Breast epithelium (tissue), 4 donors: ENCODE results near the gene TMIE. TPM values are rescaled to one million over a fixed set of nuclear protein-coding genes. Genes with fewer than 3 reads are reported as not detected.

ENCODE experiments used
- DNase-seq, 2 donors: peaks; one replicate each; pipeline ENCODE4 v3.0.0-alpha.2; 2019; ENCODE audit warnings: low spot score in 2 of 2
- H3K27ac ChIP-seq, 2 donors: fragments of 200-600 bp; sonication (generic) in 1 of 2; one replicate each; pipeline ENCODE4 v1.5.1; 2016 to 2019; ENCODE audit warnings: mild to moderate bottlenecking in 1 of 2
- H3K27me3 ChIP-seq, 2 donors: fragments of 200-600 bp; sonication (generic) in 1 of 2; one replicate each; pipeline versions ENCODE4 v1.5.1 to v1.6.0; 2017 to 2019; ENCODE audit warnings: control low read depth in 1 of 2, mild to moderate bottlenecking in 1 of 2
- H3K36me3 ChIP-seq: fragments of 200-600 bp; one replicate; pipeline ENCODE4 v1.5.1; 2019
- H3K4me1 ChIP-seq, 2 donors: fragments of 200-600 bp; sonication (generic); one replicate each; pipeline ENCODE4 v1.5.1; 2016 to 2019; ENCODE audit warnings: control low read depth in 1 of 2
- H3K4me3 ChIP-seq, 3 donors: fragments of 200-600 bp; sonication (generic); 1 replicate in 2 of 3; 2 replicates in 1 of 3; pipeline ENCODE4 v1.5.1; 2016 to 2019; ENCODE audit warnings: mild to moderate bottlenecking in 3 of 3, moderate library complexity in 2 of 3
- H3K9me3 ChIP-seq, 2 donors: fragments of 200-600 bp; sonication (generic) in 1 of 2; one replicate each; pipeline ENCODE4 v1.5.1; 2016 to 2019; ENCODE audit warnings: control low read depth in 1 of 2
- CTCF ChIP-seq, 3 donors: fragments of 450-650 bp; IDR thresholded peaks; one replicate each; pipeline ENCODE4 v1.5.1; 2016 to 2017; ENCODE audit warnings: antibody characterized with exemption in 3 of 3, mild to moderate bottlenecking in 3 of 3, moderate library complexity in 3 of 3
- POLR2A ChIP-seq: fragments of 450-650 bp; IDR thresholded peaks from one replicate; pipeline ENCODE4 v1.6.1; 2016; ENCODE audit warnings: antibody characterized with exemption, mild to moderate bottlenecking, moderate library complexity
- POLR2AphosphoS5 ChIP-seq, 3 donors: sonication (generic); formaldehyde crosslinking; IDR thresholded peaks; one replicate each; pipeline ENCODE4 v1.6.1; 2017; ENCODE audit warnings: antibody characterized with exemption in 3 of 3
- intact Hi-C: fragments of 100-400 bp; cut with DNase I; formaldehyde crosslinking; loops from one replicate; pipeline ENCODE4 v1.15.1; 2023; ENCODE audit warnings: low total_unique reads
- total RNA-seq, 3 donors: library from RNA; depleted of rRNA; stranded (reverse); fragments of >200 nt; gene quantifications; one replicate each; pipeline ENCODE4 v1.1.0, GENCODE V29; 2016

TMIE gene
- total RNA-seq, 3 donors from 2014 or later: not detected

GRCh38 chr3:46715507-46716175 lies 14.4 kb downstream of the TMIE start:
- Histone ChIP-seq H3K36me3 (no peaks in the 10 kb centered on the region), H3K9me3 (no peaks in the 10 kb centered on the region), H3K27me3 (peaks cover 0 to 5% of the 10 kb centered on the region in 2 donors), H3K27ac (no peak overlapping the region), H3K4me3 (no peak overlapping the region), H3K4me1 (no peaks in the 10 kb centered on the region)
- DNase-seq: peak in 1 of 2 donors; percentile 31
- intact Hi-C loops: no loop called here
- TF ChIP-seq CTCF (IDR thresholded peaks at IDR 0.05) (no peak), POLR2AphosphoS5 (IDR thresholded peaks at IDR 0.05) (no peak), POLR2A (no peak)

DNA sequence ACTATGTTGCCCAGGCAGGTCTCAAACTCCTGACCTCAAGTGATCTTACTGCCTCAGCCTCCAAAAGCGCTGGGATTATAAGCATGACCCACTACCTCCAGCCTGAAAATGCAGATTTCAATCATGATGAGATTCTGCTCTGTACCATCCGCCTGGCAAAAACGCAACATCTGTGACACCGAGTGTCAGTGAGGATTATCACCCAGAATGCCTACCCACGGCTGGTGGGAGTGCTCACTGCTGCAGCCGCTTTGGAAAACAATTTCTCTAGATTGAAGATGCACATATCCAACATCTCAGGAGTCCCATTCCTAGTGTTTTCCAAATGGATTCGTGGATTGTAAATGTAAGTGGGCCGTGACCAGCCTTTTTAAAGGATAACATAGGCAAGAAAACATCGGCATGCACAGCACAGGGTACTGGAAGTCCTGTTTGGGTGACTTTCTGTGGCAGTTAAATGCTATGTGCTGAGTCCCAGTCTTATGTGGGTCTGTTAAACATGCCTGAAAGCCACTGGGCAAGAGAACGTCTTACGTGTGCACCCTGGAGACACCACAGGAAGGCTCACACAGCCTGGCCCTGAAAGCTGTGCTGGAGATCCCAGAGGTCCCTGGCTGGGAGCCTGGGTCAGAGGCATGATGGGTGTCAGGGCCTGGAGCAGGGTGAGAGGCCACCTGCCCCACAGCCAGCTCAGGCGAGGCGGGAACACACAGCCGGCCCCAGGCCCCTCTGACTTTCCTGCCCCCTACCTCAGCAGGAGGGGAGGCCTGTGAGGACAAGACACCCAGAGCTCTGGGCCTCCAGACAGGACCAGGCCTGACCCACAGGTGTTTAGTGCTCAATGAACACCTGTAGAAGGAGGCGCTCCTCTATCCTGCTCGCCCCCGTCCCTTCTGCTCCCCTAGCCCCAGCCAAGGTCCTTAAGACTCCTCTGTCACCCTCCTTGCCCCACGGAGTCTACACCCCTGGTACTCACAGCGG lies 15.6 kb downstream of the TMIE start:
- H3K9me3 ChIP-seq: no peaks in the 10 kb centered on the region
- TF ChIP-seq POLR2A (no peak), CTCF (IDR thresholded peaks at IDR 0.05) (no peak)
- peak in 1 of 2 donors; percentile 19 for DNase-seq
- H3K27me3 ChIP-seq: peaks cover 0 to 5% of the 10 kb centered on the region in 2 donors
- no peak overlapping the region for H3K4me3 ChIP-seq
- no peaks in the 10 kb centered on the region for H3K36me3 ChIP-seq
- intact Hi-C loops: no loop called here
- H3K4me1 ChIP-seq: no peaks in the 10 kb centered on the region
- no peak overlapping the region for H3K27ac ChIP-seq

- H3K4me1 ChIP-seq: no peaks in the 10 kb centered on the region
- DNase-seq: peak in 1 of 2 donors; percentile 43
- peaks cover 0 to 5% of the 10 kb centered on the region in 2 donors for H3K27me3 ChIP-seq
- no peak for TF ChIP-seq CTCF (IDR thresholded peaks at IDR 0.05)
- no peak for TF ChIP-seq POLR2A
- TF ChIP-seq POLR2AphosphoS5 (IDR thresholded peaks at IDR 0.05): no peak
- no peaks in the 10 kb centered on the region for H3K36me3 ChIP-seq
- H3K9me3 ChIP-seq: no peaks in the 10 kb centered on the region
- no peak within 1 kb of the TSS for H3K27ac ChIP-seq
- intact Hi-C loops: no loop called here
- H3K4me3 ChIP-seq: no peak within 1 kb of the TSS
These were observed 16.4 kb downstream of the TMIE start, which contains the start of gene PRSS50 for GRCh38 chr3:46717447-46718231. Gene PRSS50 (minus strand): TSS chr3:46717869. CDS start chr3:46717824, 45 bp downstream.

DNA sequence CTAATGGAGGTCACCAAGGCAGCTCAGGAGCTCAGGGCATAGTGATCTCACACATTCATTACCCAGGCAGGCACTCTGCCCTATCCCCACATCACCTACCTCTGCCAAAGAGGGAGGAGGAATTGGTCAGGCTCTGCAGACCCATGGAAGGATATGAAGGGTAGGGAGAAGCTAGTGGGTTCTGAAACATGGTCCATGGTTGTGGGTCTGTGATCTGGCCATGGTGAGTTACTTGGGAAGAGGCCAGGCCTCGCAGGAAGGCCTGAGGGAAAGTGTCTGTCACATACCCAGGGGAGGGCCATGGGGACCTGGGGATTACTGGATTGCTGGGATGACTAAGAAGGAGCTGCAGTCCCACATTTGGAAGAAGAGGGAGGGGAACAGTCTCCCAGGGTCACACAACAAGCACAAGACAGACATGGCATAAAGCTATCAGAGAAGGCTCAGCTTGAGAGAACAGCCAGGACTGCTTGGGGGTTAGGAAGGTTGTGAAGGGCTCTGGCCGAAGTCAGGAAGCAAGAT lies 17.9 kb downstream of the TMIE start:
- intact Hi-C loops: no loop called here
- DNase-seq: peak in 1 of 2 donors; percentile 10
- no peak for TF ChIP-seq POLR2AphosphoS5 (IDR thresholded peaks at IDR 0.05)
- no peak for TF ChIP-seq CTCF (IDR thresholded peaks at IDR 0.05)
- no peak for TF ChIP-seq POLR2A
- H3K4me3 ChIP-seq: no peak overlapping the region
- no peak overlapping the region for H3K27ac ChIP-seq
- H3K4me1 ChIP-seq: no peaks in the 10 kb centered on the region
- H3K36me3 ChIP-seq: no peaks in the 10 kb centered on the region
- no peaks in the 10 kb centered on the region for H3K9me3 ChIP-seq
- H3K27me3 ChIP-seq: peaks cover 0 to 5% of the 10 kb centered on the region in 2 donors
